HCEC 1CT (cell line): Measurements from ENCODE around the gene KCTD13.
"Not testable (repeated sequence)": the region's sequence is repeated elsewhere in the genome, so short reads cannot be mapped to it uniquely, and the experiment has no call there.

Source experiments
- DNase-seq: peaks from one replicate; pipeline ENCODE4 v3.0.0-alpha.2; 2017

Gene KCTD13

DNA sequence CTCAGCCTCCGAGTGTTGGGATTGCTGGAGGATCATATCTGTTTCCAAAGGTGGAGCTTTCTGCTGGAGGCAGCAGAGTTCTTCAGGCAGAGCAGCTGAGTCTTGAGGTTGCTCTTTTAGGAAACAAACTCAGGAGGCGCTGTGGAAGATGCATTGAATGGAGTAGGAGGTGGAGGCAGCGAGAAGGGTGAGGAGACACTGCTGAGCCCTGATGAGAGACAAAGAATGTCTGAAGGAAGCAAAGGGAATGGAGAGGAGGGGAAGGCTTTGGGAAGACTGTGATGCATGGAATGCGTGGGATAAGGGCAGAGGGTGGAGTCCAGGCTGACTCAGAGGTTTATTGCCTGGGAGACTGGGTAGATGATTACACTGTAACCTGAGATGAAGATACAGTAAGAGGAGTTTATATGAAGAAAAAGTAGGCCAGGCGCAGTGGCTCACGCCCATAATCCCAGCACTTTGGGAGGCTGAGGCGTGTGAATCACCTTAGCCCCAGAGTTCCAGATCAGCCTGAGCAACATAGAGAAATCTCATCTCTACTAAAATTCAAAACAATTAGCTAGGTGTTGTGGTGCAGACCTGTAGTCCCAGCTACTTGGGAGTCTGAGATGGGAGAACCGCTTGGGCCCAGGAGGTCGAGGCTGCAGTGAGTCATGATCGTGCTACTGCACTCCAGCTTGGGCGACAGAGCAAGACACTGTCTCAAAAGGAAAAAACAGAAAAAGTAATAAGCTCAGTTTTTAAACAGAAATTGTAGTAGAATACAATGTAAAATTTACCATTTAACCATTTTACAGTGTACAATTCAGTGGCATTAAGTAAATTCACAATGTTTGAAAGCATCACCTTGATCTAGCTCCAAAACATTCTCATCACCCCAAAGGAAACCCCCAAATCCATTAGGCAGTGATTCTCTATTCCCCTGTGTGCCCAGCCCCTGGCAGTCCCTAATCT is 18.1 kb upstream of the KCTD13 start:
- peak; percentile 99 for DNase-seq

DNA sequence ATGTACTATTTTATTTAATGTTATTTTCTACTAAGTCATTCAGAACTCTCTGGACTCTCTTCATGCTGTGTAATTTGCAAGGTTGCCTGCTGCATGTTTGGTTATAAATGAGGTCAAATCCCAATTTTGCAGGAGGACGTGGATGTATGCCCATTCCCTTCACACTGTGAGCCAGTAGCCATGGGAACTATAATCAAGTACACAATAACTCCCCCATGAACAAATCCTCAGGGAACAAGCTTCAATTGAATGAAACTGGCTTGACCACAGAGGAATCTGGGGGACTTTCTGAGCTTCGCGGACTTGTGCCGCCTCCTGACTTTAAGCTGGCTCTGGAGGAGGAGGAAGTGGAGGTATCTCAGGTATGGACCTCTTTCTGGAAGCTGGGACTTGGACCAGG is 14.6 kb upstream of the KCTD13 start:
- DNase-seq: no peak

DNA sequence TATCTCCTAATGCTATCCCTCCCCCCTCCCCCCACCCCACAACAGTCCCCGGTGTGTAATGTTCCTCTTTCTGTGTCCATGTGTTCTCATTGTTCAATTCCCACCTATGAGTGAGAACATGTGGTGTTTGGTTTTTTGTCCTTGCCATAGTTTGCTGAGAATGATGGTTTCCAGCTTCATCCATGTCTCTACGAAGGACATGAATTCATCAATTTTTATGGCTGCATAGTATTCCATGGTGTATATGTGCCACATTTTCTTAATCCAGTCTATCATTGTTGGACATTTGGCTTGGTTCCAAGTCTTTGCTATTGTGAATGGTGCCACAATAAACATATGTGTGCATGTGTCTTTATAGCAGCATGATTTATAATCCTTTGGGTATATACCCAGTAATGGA is 5.7 kb upstream of the KCTD13 start:
- not testable (repeated sequence) for DNase-seq

DNA sequence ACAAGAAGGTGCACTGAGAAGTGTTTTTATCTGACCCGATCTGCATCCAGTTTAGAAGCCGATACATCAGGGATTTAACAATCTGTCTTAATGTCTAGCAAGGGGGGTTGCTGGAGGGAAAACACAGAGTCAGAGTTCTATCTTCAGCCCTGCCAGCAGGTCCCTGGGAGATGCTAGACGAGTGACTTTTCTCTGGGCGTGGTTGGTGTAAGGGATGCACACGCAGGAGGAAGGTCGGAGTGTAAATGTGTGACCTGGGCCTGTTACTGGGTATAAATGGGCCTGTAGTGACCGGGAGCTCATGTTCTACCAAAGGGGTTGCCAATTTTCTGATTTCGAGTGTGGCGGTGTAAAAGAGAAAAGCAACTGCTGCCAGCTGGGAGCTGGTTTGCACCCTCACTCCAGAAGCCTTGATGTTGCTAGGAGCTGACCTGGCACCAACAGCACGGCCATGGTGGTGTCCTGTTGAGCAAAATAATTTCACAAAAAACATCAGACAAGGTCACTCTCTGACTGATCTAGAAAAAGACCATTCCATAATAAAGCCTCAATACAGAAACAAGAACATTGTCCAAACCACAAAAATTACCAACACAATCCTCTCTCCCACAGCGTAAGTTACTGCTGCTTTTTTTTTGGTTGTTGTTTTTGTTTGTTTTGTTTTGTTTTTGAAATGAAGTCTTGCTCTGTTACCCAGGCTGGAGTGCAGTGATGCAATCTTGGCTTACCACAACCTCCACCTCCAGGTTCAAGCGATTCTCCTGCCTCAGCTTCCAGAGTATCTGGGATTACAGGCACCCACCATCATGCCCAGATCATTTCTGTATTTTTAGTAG is 1.3 kb upstream of the KCTD13 start:
- no peak for DNase-seq

DNA sequence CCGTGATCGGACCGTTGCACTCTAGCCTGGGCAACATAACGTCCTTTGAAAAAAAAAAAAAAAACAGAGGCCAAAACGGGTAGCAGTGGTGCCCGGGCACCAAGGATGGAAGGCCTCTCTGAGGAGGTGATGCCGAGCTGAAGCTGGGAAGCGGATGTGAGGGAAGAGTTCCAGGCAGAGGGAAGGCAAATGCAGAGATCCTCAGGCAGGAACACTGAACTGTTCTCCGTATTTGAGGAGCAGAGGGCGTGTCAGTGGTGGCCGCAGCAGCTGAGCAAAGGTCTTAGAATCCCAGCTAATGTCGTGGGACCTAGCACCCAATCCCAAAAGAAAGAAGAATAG is 656 bp upstream of the KCTD13 start:
- DNase-seq: peak; percentile 26

DNA sequence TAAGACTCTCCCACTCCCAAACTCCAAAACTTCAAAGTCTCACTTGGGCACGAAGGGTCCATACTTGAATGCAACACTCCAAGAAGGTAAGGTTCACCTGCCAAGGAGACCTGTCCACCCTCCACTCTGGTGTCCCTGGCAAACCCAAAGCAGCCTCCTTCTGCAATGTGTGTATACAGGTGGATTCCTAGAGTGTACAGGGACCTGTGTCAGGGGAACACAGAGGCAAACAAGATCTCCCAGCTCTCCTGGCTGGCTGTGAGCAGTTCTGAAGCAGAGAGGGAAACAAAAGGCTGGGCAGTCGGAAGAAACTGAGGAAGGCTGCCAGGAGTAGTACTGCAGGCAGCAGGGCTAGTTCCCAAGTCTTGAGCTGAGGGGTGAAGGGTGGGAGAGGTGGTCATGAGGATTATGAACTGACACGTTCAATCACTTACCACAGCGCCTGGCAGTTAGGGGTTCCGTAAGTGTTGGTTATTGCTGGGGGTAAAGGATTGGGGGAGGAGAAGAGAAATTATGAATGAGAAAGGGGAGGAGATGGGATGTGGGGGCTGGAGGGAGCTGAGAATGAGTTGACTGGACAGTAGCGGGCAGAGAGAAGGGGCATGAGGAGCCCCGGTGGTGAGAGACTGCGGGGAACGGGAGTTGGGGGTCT is 795 bp downstream of the KCTD13 start:
- DNase-seq: no peak

DNA sequence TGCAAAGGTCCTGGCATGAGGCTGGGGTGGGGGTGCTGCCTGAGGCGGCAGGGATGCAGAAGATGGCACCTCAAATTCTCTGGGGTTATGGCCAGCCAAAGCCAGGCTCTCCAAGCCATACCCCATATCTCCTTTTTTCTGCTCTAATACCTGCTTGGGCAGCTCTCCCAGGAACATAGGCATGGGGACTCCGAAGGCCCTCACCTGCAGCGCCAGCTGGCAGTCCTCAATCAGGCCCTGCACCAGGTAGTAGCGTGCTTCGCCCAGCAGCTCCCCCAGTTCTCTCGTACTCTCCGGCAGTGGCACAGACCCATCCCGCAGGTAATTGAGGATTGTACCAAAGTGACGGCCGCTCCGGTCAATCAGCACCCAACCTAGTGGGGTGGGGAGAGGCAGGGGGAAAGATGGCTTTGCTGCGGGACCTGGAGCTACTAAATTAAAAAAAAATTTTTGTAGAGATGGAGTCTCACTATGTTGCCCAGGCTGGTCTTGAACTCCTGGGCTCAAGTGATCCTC is 3.0 kb downstream of the KCTD13 start:
- no peak for DNase-seq

DNA sequence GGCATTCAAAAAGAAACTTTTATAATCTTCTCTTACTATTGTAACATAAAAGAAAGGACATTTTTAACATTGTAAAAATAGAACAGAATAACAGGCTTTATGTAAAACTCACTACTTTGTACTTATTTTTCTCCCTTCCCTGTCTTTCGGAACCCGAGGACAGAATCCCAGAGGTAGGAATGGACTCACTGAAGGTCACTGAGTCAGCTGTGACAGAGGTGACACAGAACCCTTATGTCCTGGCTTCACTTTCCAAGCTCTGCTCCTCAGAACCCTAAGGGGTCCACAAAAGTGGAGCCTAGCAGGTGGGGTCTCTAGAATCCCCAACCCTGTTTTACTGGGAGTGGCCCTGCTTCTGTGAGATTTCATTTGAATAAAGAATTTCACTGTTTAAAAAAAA is 3.7 kb downstream of the KCTD13 start:
- no peak for DNase-seq

DNA sequence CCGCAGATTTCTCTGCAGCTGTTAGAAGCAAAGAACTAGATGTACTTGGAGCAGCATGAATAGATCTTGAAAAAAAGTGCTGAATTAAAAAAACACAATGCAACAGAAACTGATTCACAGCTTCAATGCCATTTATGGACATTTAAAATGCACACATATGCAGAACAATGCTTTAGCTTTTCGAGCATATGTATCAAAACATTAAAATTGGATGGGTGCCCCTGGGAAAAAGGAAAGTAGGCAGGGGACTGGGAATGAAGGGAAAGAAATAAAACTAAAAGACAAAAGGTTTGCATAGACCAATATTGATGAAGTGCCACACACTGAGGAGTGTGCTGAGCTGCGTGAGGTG is 5.0 kb downstream of the KCTD13 start:
- DNase-seq: no peak

DNA sequence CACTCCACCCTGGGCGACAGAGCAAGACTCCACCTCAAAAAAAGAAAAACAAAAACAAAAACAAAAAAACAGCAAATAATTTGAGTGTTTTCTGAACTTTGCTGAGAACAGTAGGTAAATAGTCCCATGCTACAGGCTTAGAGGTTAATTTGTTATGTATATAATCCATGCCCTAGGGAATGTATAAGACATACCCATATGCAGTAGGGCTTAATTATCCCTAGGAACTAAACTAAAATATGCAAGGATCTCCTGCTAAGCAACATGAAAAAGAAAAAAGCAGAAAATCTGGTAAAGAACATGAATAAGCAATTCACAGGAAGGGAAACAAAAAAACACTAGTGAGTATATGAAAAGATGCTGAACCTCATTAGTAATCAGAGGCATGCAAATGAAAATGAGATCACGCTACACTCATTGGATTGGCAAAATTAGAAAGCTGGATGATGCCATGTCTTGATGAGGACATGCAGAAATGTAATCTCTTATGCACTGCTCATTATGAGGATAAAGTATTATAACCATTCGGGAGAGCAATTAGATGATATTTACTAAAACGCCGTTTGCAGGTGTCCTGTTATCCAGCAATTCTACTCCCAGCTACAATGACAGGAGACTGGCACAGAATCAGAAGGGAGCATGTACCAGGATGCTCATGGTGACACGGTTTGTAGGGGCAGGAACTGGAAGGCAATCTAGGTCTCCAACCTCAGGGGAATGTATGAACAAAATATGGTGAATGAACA is 5.6 kb downstream of the KCTD13 start:
- no peak for DNase-seq

DNA sequence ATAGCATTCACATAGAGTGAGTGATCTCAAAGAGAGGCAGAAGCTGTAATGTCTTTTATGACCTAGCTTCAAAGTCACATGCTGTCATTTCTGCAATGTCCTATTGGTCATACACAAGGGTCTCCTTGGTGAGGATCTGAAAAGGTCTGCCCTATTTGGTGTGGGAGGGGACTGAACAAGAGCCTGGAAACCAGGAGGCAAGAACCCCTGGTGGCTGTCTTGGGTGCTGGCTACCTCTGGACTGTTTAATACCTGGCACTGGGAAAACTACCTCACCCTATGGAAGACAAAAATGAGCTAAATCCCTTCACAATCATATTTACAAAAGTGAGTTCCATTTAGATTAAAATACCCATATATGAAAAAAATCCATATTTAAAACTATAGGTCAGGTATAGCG is 9.0 kb downstream of the KCTD13 start:
- DNase-seq: no peak

DNA sequence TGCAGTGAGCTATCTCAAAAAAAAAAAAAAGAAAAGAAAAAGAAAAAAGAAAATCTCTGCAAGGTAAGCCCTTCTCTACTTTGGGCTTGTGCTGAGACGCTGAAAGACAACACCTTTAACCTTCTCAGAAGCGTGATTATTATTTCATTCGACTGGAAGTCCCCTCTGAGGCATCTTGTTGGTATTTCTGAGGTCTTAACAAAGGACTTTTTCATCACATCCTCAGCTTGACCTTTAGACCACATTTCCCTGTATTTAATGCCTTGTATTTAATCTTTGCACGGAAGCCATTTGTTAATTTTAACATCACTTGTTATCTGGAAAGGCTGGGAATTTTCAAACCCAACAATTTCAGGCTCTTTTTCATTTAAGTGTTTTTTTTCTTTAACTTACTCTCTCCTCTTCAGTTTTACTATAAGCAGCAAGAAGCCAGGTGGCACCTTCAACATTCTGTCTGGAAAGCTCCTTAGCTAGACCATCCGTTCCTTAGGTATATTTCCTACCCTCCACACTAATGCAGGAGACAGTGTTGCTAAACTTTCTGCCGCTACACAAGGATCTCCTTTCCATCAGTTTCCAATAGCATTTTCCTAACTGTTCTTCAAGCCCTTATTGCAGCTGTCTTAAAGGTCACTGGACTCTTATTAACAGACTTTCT is 10.3 kb downstream of the KCTD13 start:
- DNase-seq: peak; percentile 57

DNA sequence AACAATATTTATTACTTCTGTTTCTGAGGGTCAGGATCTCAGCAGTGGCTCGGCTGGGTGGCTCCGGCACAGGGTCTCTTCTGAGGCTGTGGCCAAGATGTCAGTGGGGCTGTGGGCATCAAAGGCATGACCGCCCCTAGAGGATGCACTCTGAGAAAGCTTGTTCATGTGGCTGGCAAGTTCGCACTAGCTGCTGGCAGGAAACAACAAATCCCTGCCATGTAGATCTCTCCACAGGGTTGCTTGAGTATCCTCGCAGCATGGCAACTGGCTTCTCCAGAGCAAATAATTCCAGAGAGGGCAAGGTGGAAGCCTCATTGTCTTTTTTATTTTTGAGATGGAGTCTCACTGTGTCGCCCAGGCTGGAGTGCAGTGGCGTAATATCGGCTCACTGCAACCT is 12.5 kb downstream of the KCTD13 start:
- DNase-seq: no peak

DNA sequence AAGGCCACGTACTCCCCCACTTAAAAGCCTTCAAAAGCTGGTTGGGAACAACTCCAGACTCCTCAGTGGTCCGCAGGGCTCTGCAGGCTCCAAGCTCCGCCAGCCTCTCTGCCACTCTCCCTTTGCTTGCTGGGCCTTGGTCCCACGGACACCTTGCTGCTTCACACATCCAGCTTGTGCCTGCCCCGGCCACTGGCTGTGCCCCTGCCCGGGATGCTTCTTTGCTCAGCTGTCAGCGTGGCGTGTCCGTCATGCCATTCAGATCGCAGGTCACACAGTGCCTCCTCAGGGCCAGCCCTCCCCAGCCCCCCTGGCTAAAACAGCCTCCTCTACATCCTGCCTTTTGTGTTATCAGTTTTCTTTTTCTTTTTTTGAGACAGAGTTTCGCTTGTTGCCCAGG is 13.9 kb downstream of the KCTD13 start:
- DNase-seq: no peak

DNA sequence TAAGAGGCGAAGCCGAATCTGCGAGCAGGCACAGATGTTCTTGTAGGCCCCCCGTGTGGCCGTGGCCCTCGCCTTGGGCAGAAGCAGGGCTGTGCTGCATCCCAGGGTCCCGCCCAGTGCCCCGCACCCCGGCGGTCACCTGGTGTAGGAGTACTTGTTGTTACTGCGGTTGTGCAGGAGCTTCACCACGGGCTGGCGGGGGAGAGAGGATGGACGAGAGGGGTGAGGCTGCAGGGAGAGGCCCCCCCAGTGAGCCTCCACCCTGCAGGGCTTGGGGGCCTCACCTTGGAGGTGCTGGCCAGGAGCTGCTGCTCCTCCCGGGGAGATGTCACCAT is 14.4 kb downstream of the KCTD13 start:
- no peak for DNase-seq

DNA sequence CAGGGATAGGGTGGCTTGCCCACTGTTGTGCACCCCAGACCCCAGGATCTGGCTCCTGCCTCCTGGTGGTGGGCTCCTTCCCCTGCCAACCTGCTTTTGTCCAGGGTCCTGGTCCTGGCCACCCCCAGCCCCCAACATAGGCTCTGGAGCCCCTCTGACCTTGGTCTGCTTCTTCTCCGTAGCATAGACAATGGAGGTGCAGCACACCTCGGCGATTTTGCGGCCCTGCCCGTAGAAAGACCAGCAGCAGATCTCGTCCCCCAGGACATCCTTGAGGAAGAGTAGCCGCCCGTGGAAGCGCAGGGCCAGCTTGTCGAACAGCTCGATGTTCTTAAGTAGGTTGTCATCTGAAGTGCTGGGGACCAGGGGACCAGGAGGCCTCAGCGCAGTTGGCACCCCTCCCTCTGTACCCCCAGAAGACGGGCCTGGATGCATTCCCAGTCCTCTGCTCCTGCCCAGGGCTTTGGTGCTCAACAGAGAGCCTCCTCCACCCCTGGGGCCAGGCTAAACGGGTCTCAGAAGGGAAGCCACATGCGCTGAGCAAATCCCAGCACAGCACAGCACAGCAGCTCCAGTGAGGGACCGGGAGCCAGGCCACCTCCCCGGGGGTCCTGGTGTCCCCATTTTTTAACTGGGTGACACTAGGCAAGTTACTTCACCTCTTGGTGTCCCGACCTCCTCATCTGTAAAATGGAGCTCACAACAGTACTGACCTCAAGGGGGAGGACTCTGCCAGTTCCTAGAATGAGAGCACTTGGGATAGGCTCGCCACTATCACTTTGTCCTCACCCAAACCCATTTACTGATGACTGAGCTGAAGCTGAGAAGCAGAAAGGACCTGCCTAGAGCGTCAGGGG is 15.0 kb downstream of the KCTD13 start:
- DNase-seq: no peak

DNA sequence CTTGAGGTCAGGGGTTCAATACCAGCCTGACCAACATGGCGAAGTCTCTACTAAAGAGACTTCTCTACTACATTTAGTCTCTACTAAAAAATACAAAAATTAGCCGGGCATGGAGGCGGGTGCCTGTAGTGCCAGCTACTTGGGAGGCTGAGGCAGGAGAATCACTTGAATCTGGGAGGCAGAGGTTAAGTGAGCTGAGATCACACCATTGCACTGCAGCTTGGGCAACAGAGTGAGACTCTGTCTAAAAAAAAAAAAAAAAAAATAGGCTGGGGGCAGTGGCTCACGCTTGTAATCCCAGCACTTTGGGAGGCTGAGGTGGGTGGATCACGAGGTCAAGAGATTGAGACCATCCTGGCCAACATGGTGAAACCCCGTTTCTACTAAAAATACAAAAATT is 16.2 kb downstream of the KCTD13 start:
- DNase-seq: not testable (repeated sequence)

DNA sequence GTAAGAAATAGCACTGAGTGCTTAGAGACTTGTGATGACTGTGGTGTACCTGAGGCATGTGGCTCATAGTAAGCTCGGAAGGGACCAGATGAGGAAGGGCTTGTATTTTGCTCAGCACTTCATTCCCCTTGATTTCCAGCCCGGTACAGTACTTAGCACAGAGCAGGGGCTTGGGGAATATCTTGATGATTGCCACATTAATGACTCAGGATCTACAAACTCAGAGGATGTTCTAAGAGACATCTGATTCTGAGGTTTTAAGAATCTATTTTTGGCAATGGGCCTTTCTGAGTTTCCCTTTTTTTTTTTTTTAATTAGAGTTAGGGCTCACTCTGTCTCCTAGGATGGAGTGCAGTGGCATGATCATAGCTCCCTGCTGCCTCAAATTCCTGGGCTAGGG is 16.6 kb downstream of the KCTD13 start:
- peak; percentile 61 for DNase-seq

DNA sequence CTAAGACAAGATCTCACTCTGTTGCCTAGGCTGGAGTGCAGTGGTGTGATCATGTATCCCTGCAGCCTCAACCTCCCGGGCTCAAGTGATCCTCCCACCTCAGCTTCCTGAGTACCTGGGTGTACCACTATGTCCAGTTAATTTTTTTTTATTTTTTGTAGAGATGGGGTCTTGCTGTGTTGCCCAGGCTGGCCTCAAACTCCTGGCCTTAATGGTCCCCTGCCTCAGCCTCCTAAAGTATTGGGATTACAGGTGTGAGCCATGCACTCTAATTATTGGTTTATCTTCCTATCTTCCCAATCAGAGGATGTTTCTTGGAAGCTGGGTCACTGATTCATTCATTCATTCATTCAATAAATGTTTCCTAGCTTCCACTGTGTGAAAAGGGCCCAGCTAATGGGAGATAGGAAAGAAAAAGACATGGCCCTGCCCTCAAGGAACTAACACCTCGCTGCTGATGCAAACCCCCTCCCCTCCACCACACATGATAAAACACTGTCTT is 17.3 kb downstream of the KCTD13 start:
- DNase-seq: no peak

DNA sequence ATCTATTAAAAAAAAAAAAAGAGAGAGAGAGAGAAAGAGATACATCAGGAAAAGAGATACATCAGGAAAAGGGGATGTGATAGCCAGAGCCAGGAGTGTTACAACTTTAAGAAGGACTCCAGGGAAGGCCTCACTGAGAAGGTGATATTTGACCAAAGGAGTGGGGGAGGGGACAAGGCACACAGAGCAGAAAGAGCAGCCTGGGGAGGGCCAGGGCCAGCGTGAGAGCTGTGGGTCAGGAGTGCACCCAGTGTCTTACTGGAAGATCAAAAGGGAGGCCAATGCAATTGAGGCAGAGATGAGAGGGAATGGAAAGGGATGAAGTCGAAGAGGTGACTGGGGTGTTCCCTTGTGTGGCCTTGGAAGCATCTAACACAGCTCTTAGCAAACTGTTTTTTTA is 18.1 kb downstream of the KCTD13 start:
- DNase-seq: no peak
